HG02678 (cell line): ENCODE results near the gene ADARB1.
"Not testable (repeated sequence)": the region's sequence is repeated elsewhere in the genome, so short reads cannot be mapped to it uniquely, and the experiment has no call there.

Experiments used
- ATAC-seq: cut with Tn5 transposase; IDR thresholded peaks from one replicate; pipeline ENCODE4 v1.9.1; 2021; ENCODE audit warnings: mild to moderate bottlenecking, moderate library complexity; ENCODE audit not compliant: unreplicated experiment

The ADARB1 gene, protein sequence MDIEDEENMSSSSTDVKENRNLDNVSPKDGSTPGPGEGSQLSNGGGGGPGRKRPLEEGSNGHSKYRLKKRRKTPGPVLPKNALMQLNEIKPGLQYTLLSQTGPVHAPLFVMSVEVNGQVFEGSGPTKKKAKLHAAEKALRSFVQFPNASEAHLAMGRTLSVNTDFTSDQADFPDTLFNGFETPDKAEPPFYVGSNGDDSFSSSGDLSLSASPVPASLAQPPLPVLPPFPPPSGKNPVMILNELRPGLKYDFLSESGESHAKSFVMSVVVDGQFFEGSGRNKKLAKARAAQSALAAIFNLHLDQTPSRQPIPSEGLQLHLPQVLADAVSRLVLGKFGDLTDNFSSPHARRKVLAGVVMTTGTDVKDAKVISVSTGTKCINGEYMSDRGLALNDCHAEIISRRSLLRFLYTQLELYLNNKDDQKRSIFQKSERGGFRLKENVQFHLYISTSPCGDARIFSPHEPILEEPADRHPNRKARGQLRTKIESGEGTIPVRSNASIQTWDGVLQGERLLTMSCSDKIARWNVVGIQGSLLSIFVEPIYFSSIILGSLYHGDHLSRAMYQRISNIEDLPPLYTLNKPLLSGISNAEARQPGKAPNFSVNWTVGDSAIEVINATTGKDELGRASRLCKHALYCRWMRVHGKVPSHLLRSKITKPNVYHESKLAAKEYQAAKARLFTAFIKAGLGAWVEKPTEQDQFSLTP

DNA sequence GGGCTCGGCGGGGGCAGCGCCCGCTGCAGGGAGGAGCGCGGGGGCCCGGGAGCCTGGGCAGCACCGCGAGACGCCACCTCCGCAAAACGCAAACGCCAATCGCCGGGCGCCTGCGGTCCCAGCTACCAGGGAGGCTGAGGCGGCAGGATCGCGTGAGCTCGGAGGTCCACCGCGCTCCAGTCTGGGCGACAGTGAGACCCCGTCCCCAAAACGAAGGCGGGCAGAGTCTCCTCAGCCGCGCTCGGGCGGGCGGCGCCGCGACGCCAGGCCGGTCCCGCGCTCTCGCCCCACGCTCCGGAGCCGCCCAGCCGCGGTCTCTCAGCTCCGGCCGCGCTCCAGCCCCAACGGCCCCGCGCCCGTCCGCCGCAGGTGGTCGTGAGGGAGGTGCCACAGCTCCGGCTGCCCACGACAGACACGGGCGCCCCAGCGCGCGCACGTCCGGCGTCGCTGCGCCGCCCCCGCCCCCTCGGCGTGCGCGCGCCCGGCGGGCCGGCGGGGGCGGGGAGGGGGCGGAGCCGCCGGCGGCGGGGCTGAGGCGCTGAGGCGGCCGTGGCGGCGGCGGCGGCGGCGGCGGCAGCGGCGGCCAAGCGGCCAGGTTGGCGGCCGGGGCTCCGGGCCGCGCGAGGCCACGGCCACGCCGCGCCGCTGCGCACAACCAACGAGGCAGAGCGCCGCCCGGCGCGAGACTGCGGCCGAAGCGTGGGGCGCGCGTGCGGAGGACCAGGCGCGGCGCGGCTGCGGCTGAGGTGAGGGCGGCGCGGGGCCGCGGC, at the start of gene ADARB1:
Gene ADARB1 (plus strand): TSS at position 533 of the 770 bp plus-strand sequence. CDS start 97,077 bp downstream, outside the sequence.
- peak; percentile 79 for ATAC-seq

DNA sequence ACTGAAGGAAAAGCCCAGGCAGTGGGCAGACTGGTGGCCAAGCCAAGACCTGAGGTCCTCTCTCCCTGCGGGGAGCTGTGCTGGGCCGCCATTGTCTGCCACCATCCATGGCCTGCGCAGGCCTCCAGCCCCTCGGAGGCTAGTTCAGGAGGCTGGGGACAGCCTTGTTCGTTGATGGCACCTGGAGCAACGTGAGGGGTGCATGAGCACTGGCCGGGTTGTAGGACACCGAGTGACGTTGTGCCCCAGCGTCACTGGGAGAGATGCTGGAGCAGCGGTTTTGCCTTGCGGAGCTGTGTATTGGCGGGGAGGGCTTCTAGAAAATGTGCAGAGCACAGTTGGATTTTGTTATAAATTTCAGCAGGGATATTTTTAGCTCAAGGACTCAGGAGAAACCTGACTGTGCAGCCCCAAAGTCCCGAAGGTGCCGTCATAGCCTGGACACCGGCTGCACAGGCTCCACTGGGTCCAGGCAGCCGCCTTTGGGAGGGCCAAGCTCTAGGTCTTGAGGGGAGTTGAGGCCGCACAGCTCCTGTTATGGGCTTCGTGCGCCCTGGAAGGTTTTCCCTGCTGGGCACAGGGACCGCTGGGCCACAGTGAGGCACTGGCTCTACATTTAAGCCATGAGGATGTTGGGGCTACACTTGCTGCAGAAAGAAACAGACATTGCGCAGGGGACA, 48.2 kb upstream of the ADARB1 start:
- no peak for ATAC-seq

DNA sequence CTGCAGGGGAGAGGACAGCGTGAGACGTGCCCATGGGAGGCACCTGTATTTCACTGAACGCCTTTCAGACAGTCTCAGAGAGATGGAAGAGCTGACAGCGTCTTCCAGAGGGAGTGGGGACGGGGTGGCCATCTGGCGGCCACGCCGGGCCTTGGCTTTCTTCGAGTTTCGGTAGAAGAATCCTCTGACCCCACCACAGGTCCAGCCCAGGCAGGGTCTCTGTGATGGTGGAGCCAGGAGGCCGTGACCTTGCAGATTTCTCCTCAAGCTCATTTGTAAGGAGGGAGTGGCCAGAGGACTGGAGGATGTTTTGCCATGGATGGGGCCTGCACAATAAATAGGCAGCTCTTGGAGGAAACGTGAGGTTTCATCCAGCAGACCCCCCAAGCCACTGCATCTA, 47.6 kb upstream of the ADARB1 start:
- no peak for ATAC-seq

DNA sequence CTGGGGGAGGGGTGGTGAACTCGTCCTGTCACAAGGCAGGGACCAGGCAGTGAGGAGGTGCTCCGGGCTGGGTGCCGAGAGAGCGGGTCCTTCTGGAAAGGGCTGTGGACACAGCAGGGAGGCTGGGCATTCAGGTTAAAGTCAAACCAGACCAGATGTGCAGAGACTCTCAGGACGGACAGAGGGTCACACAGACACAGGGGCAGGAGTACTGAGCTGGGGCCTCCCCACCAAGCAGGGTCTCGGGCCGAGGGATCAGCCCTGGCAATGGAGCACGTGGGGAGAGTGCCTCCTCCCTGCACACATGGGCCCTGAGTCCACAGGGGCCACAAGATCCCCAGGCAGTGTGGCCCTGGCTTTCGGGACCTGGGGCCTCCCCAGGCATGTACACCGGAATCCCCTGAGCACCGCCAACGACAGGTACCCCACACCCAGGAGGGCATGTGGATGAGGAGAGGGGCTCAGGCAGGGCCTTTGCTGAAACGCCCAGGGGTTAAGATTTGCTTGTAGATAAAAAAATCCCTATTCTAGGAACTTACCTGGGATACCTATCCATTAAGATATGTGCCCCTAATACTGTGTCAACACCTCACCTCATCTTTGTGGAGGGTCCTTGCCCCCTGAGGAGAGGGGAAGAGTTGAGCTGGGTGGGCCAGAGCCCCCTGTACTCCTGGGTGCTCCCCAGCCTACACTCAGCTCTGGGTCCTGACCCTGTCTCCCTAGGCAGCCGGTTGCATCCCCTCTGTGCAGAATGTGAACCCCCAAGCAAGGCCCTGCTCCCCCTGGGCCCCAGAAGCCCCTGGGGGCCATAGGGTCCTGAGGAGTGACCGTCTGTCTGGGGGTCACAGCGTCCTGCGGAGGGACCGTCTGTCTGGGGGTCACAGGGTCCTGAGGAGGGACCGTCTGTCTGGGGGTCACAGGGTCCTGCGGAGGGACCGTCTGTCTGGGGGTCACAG, 46.9 kb upstream of the ADARB1 start:
- no peak for ATAC-seq

DNA sequence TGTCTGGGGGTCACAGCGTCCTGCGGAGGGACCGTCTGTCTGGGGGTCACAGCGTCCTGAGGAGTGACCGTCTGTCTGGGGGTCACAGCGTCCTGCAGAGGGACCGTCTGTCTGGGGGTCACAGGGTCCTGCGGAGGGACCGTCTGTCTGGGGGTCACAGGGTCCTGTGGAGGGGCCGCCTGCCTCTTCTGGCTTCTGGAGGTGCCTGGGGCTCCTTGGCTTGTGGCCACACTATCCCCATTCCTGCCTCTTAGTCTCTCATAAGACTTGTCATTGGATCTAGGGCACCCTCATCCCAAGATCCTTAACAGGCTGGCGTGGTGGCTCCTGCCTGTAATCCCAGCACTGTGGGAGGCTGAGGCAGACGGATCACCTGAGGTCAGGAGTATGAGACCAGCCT, 45.7 kb upstream of the ADARB1 start:
- not testable (repeated sequence) for ATAC-seq

DNA sequence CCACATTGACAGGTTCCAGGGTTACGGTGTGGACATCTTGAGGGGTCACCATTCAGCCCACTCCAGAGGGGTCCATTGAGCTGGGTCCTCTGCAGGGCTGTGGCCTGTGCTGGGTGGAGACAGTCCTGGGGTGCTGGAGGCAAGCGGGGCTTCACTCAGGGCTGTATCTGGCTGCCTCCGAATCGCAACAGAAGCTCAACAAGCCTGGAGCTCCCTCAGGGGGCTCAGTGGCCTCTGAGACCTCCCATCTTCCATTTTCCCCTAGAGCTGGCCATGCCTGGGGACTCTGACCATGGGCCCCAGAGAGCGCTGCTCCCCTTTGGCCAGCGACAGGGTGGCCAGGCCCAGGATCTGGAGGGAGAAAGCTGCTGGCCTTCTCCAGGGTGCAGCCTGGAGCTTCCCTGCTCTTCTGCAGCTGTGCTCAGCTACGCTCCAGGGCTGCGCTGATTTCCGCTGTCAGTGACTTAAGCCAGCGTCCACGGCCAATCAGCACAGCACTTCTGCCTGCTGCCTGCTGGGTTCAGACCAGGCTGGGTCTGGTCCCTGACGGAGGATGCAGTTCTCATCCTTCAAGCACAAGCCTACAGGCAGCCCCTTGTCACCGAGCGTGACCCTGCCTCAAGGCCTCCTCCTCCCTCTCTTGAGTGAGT, 45.0 kb upstream of the ADARB1 start:
- ATAC-seq, result no peak

DNA sequence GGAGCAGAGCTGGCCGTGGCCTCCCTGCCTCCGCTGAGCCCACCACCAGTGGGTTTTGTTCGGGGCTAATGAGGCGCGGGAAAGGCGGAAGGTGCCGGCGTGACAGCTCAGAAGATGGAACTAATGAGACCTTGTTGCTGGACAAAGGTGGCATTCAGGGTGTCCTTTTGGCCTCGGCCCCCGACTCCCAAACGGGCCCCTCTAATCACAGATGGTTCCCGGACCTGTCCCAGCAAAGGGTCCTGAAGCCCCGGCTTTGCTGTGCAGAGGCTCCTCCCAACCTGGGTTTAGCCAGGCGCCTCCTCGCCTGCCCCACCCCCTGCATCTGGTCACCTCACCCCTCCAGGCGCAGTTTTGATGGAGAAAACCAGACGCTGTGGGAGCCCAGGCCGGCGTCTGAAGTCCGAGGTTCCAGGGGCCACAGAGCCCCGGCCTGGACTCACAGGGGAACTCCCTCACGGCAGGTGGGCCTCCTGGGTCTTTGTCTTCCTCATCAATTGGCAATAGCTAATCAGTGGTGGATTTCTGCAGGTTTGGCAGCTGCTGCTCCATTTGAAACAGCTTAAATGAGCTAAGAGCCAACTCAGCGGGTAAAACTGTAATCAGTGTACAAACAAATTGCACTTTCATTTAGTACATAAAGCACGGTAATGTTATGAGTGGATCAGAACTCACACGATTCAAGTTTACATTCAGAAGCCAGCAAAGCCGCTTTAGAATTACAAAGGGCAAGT, 44.3 kb upstream of the ADARB1 start:
- ATAC-seq, result no peak

DNA sequence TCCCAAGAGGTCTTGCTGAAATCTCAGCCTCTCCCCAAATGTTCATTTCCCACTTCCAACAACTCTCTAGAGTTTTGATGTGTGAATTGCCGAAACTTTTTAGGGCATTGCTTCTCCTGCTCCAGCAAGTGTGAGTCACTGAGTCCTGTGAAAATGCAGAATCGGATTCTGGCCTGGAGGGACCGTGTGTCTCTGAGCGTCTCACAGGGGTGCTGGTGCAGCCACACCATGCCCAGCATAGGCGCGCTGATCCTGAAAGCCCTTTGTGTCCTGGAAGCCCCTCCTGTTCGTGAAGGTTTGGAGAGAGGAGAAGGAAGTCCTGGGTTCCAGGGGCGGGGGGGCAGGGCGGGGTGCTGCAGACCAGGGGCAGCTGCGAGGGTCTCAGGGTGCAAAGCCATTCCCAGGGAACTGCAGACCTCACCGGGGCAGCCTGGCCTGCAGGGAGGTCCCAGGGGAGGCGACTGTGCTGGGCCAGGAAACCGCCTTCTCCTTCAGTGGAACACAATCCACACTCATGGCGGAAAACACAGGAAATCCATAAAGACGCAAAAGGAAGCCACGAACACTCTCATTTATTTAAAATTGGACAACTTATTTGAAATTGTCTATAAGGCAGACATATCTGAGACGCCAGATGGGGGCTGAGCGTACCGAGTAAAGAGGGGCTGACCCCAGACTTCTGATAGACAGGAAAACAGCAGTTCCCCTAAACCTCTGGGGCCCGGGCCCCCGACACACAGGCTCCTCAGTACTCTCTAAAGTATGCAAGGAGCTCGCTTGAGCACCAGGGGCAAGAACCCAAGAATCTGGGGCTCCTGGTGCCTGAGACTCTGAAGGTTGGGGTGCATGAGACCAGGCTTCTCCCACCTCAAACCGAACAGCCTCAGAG, 43.5 kb upstream of the ADARB1 start:
- ATAC-seq, result no peak

DNA sequence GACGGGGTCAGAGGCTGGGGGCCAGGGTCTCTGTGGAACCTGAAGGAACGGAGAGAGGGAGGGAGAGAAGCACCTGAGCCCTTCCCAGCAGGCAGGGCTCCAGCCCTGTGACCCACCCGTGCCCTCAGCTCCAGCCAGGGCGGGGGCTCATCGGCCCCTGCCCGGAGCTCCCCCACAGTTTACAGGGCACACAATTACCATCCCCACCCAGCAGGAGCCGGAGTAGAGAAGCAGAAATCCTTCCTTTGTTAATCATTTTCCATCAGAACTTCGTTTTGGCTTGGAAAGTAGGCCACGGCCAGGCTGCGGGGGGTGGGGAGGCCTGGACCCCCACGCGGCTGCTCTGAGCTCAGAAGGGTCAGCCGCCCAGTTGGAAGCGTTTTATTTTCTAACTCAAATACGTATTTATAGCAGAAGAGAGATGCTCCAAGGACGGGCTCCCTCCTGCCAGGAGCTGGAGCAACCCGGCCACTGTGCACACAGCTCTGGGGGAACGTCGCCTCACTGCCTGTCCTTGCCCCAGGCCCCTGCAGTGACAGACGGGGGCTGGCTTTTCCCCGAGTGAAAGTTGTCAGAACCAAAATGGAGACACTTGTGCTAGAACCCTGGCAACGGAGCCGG, 42.7 kb upstream of the ADARB1 start:
- ATAC-seq, result no peak

DNA sequence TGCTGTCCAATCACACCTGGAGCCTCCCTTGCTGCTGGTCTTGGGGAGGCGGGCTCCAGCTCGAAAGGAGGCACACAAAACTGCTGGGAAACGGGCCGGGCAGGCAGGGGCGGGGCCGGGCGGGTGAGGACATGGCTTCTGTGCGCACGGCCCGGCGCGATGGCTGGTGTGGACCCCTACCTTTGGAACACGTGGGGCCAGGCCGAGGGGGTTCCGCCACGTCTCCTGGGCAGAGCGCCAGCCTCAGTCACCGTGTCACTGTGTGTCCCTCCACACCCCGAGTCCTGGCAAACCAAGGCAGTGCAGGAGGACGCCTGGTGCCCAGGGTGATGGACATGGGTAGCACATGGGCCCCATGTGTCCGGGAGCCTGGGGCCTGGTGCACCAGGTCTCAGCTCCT, 42.0 kb upstream of the ADARB1 start:
- ATAC-seq, result no peak

DNA sequence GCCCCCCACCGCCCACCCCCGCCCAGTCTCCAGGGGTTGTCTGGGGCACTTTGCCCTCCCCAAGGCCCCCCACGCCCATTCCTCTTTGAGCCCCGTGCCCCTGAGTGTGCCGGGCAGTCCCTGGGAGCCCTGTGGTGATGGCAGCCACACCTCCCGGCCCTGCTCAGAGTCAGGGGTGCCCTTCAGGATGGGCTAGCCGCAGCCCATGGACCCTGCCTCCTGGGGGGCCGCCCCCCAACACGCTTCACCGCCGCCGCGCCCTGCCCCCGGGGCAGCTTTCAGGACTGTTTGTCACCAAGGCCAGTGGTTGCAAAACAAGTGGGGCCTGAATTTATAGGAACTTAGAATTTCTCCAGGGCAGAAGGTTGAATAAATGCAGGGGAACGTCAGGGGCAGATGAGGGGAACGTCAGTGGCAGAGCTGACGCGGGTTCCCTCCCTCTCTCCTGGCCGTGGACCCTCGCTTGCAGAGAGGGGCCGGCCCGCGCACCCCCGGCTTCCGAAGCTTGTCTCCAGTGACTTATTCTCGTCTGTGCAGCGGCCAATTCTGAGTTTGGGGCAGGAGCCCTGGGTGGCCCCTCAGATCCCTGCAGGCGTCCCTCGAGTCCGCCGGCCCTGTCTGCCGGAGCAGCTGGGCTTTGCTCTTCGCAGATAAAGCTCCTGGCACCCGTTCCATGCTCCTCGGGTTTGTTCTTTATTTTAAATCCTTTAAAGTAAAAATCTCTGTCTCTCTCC, 41.2 kb upstream of the ADARB1 start:
- ATAC-seq, result no peak

DNA sequence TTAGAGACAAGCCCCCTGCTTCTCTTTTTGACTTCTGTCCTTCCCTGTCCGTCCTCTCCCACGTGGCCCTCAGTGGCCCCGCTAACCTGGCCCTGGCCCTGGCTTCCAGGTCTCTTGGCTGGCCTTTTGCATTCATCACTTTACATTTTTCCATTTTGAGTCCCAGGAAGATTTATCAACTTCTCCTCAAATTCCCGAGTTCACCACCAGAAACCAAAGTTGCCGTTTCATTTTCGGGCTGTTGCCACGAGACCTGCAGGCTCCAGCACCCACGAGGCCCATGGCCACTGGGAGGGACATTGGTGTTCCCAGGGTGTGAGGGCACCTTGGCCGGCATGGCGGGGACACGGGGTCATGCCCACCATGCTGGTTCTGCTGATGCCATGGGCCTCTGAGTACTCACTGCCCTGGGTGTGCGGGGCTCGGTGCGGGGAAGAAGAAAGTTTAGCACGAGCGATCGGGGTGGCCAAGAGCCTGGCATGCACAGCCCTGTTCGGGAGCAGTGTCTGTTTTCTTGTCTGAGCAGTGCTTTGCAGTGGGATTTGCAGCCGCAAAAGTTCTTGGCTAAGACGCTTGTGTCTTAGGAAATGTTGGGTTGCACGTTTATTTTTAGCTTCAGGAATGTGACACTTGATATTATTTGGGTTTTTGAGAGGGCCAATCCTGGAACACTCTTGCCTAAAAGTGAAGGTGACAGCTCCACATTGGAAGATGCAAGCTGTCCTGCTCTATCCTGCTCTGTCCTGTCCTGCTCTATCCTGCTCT, 40.4 kb upstream of the ADARB1 start:
- no peak for ATAC-seq

DNA sequence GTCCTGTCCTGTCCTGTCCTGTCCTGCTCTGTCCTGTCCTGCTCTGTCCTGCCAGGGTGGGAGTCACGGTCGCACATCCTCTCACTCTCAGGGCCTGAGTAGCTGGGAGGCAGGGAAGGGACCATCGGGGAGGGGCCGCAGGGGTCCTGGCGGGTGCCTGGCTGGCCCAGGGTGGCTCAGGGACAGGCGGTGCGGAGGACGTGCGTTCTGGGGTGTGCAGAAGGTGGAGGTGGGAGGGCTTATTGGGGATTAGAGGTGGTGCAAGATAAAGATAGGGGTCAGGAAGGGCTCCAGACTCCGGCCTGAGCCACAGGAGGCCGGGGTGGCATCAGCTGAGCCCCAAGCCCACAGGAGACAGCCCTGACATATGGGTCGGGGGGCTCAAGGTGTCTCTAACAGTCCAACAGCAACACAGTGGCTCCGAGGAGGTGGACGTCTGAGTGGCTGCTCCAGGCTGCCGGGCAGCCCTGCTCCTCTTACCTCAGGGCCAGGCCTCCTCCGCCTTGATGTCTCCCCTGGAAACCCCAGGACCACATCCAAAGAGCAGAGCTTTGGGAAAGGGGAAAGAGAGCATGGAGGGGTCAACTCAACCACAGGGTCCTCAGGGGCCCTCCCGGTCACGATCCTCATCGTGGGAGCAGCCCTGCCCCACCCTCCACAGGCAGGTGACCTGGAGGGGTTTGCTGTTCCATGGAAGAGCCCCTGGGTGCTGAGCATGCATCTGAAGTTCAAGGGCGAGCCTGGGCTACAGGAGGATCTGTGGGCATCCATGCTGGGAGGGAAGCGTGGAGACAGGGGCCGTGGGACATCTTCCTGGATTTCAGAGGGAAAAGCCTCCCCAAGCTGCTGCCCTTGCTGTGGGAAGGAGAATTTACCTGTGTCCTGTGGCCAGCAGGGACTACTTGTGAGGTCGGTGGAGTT, 39.6 kb upstream of the ADARB1 start:
- ATAC-seq, result no peak

DNA sequence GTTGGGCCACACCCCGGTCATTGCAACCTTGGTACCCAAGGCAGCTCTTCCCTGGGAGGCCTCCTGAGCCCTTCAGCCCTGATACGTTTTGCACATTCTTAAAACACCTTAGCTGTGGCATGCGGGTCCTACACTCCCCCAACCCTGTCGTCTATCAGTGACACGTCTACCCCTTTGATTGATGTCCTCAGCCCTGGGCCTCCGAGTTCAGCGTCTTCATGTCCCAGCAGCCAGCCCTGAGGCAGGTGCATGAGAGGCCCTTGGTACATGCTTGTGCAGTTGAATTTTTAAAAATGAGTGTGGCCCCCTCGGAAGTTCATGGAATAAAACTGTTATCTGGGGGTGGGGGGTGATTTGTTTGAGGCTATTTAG, 38.9 kb upstream of the ADARB1 start:
- no peak for ATAC-seq

DNA sequence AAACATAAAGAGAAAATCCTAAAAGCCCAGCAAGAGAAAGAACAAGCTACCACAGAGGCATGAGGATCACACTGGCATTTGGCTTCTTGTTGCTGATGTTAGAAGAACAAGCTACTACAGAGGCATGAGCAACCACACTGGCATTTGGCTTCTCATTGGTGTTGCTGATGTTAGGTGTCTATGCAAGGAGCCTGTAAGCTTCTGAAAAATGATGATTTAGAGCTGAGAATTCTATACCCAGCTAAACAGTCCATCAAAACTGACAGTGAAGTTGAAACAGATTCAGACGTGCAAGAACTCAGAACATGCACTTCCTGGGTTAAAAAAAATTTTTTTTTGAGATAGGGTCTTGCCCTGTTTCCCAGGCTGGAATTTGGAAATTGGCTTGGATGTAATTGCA, 37.8 kb upstream of the ADARB1 start:
- ATAC-seq, result no peak
